ENCODE data around the gene PRKACB. TPM values are rescaled to one million over a fixed set of nuclear protein-coding genes. Genes with fewer than 3 reads are reported as not detected.

The PRKACB gene
- total RNA-seq, 1 donor from 2014 or later = 35.4 TPM

GRCh38 chr1:84168783-84169182 lies 24.7 kb downstream of the PRKACB start:
- H3K4me3 Mint-ChIP-seq (ENCODE audit: unreplicated experiment) = no peak overlapping the region
- no peaks in the 10 kb centered on the region for H3K36me3 Mint-ChIP-seq (ENCODE audit: unreplicated experiment)
- H3K27me3 Mint-ChIP-seq (ENCODE audit: unreplicated experiment) = no peaks in the 10 kb centered on the region
- H3K4me1 Mint-ChIP-seq (ENCODE audit: unreplicated experiment) = peaks cover 12% of the 10 kb centered on the region
- TF ChIP-seq CTCF (IDR thresholded peaks at IDR 0.05) = no peak
- no peak for DNase-seq (ENCODE audit: extremely low spot score, unreplicated experiment)
- H3K27ac Mint-ChIP-seq (ENCODE audit: unreplicated experiment) = no peak overlapping the region
- no peaks in the 10 kb centered on the region for H3K9me3 Mint-ChIP-seq (ENCODE audit: unreplicated experiment)

GRCh38 chr1:84170171-84170570 lies 26.1 kb downstream of the PRKACB start:
- no peak for TF ChIP-seq CTCF (IDR thresholded peaks at IDR 0.05)
- Mint-ChIP-seq H3K4me1 (ENCODE audit: unreplicated experiment) (peaks cover 17% of the 10 kb centered on the region), H3K27ac (ENCODE audit: unreplicated experiment) (no peak overlapping the region), H3K27me3 (ENCODE audit: unreplicated experiment) (no peaks in the 10 kb centered on the region), H3K4me3 (ENCODE audit: unreplicated experiment) (no peak overlapping the region), H3K36me3 (ENCODE audit: unreplicated experiment) (no peaks in the 10 kb centered on the region), H3K9me3 (ENCODE audit: unreplicated experiment) (no peaks in the 10 kb centered on the region)
- DNase-seq (ENCODE audit: extremely low spot score, unreplicated experiment) = no peak

- no peak for TF ChIP-seq CTCF (IDR thresholded peaks at IDR 0.05)
- no peaks in the 10 kb centered on the region for H3K9me3 Mint-ChIP-seq (ENCODE audit: unreplicated experiment)
- no peak overlapping the region for H3K27ac Mint-ChIP-seq (ENCODE audit: unreplicated experiment)
- no peak for DNase-seq (ENCODE audit: extremely low spot score, unreplicated experiment)
- H3K27me3 Mint-ChIP-seq (ENCODE audit: unreplicated experiment) = no peaks in the 10 kb centered on the region
- H3K4me1 Mint-ChIP-seq (ENCODE audit: unreplicated experiment) = peaks cover 17% of the 10 kb centered on the region
- no peaks in the 10 kb centered on the region for H3K36me3 Mint-ChIP-seq (ENCODE audit: unreplicated experiment)
- no peak overlapping the region for H3K4me3 Mint-ChIP-seq (ENCODE audit: unreplicated experiment)
These were observed 27.4 kb downstream of the PRKACB start for GRCh38 chr1:84171481-84171880.

GRCh38 chr1:84174051-84174556 lies 30.0 kb downstream of the PRKACB start:
- no peak for DNase-seq (ENCODE audit: extremely low spot score, unreplicated experiment)
- H3K27ac Mint-ChIP-seq (ENCODE audit: unreplicated experiment) = no peak overlapping the region
- TF ChIP-seq CTCF (IDR thresholded peaks at IDR 0.05) = no peak
- H3K4me3 Mint-ChIP-seq (ENCODE audit: unreplicated experiment) = no peak overlapping the region
- no peaks in the 10 kb centered on the region for H3K9me3 Mint-ChIP-seq (ENCODE audit: unreplicated experiment)
- H3K27me3 Mint-ChIP-seq (ENCODE audit: unreplicated experiment) = no peaks in the 10 kb centered on the region
- H3K4me1 Mint-ChIP-seq (ENCODE audit: unreplicated experiment) = peaks cover 17% of the 10 kb centered on the region
- no peaks in the 10 kb centered on the region for H3K36me3 Mint-ChIP-seq (ENCODE audit: unreplicated experiment)

- Mint-ChIP-seq H3K27me3 (ENCODE audit: unreplicated experiment) (no peaks in the 10 kb centered on the region), H3K9me3 (ENCODE audit: unreplicated experiment) (no peaks in the 10 kb centered on the region), H3K4me1 (ENCODE audit: unreplicated experiment) (no peaks in the 10 kb centered on the region), H3K4me3 (ENCODE audit: unreplicated experiment) (no peak overlapping the region), H3K27ac (ENCODE audit: unreplicated experiment) (no peak overlapping the region), H3K36me3 (ENCODE audit: unreplicated experiment) (peaks cover 9% of the 10 kb centered on the region)
- no peak for DNase-seq (ENCODE audit: extremely low spot score, unreplicated experiment)
- TF ChIP-seq CTCF (IDR thresholded peaks at IDR 0.05) = no peak
These were observed 37.4 kb downstream of the PRKACB start for GRCh38 chr1:84181350-84182005.
